Measurements from ENCODE around the gene LPO.

LPO gene

DNA sequence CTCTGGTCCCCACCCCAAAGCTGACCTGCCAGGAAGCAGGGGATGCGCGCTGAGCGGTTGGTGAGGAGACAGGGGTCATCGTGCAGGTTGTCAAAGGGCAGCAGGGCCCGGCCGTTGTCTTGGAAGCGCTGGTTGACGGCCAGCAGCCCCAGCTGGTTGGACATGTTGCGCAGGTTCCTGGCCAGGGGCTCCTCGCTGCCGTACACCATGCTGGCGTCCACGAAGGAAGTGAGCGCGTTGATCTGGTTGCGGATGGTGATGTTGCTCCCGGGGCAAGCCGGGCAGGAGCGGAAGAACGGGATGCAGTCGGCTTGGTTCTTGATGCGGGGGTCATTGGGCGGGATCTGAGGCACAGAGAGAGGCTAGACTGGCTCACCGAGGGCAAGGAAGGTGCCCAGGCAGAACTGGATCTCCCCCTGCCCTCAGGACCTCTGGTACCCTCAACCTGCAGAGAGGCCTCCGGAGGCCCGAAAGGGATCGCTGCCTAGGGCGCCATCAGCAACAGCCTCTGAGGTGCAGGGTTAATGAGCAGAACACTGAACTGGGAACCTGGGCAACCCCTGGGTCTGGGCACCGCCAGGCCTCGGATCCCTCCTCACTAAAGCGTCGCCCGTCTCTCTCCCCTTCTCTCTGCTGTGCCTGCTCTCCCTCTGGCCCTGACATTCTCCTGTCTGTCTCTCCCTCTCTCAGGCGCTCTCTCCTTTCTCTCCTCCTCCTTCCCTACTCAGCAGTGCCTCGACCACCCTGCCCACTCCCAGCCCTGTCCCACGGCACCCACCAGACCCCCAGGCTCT is 39.6 kb downstream of the LPO start:
- no peak for DNase-seq (ENCODE audit: low spot score)

DNA sequence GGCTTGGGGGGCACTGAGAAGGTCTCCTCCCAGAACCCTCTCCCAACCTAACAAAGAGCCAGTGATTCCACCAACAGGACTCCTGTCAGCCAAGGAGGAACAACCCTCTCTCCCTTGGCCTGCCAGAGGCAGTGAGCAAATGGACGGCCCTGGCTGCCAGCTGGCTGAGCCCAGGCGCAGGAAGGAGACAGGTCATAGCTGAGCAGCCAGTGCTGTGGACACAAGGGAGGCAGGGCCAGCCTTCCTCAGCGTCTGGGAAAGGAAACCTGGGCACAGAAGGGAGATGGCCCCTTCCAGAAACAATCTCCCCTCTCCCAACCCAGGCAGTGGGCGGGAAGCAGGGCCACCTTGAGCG is 40.3 kb downstream of the LPO start:
- DNase-seq (ENCODE audit: low spot score) = no peak

DNA sequence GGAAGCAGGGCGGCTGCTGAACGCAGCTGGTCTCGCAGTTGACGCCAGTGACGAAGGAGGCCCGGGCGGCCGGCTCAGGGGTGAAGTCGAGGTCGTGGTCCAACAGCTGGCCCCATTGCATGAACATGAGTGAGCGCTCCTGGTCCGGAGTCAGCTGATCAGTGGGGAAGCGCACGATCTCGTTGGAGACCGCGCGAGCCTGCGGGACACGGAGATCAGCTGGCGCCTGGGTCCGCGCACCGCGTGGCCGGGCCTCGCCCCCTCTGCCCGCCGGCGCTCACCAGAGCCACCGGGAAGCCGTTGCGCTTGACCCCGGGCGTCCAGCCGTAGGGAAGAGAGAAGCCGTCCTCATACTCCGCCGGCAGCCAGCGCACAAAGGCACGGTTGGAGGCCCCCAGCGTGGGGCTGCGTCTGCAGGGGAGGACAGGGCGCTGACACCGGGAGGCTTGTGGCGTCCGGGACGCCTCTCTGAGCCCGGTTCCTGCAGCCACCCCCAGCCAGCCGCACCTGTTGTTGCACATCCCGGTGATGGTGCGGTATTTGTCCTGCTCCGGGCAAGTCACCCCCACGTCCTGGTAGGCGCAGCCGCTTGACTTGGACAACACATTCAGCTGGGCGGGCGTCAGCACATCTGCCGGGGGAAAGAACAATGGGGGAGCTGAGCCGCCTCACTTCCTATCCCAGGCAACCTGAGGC is 40.8 kb downstream of the LPO start:
- DNase-seq (ENCODE audit: low spot score) = no peak

GRCh38 chr17:58279736-58280479 is 41.5 kb downstream of the LPO start:
- no peak for DNase-seq (ENCODE audit: low spot score)

DNA sequence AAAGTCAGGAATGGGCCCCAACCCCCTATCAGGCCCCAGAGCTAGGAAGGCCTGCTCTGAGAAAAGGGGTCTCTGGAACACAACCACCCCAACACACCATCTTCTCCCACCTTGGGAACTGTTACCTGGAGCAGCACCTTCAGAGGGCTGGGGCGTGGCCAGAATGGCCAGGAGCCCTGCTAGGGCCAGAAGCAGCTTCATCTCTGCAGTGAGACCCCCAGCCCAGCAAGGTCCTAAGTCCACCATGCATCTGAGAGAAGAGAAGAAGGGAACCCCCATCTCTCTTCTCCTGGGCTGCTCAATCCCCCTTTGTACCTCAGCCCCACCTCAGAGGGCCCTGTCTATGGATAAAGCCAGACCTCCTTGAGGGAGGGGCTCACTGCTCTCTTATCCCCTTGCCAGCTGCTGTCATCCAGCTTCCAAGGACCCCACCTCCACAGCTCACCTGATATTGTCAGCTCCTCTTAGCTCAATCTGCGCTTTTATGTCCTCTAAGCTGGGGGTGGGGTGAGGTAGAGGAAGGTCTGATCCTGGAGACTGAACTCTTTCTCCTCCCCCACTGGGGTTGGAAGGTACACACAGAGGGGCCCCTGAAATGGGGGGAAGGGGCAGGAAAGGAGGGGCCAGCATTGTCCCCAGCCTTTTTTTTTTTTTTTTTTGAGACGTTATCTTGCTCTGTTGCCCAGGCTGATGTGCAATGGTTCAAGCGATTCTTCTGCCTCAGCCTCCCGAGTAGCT is 42.3 kb downstream of the LPO start, which contains the start of gene MPO:
MPO (minus strand) TSS at position 456 of the 738 bp plus-strand sequence; CDS start at position 279, 177 bp downstream.
- no peak for DNase-seq (ENCODE audit: low spot score)

- no peak for DNase-seq (ENCODE audit: low spot score)
Measured at GRCh38 chr17:58281511-58282011, 43.2 kb downstream of the LPO start.

DNA sequence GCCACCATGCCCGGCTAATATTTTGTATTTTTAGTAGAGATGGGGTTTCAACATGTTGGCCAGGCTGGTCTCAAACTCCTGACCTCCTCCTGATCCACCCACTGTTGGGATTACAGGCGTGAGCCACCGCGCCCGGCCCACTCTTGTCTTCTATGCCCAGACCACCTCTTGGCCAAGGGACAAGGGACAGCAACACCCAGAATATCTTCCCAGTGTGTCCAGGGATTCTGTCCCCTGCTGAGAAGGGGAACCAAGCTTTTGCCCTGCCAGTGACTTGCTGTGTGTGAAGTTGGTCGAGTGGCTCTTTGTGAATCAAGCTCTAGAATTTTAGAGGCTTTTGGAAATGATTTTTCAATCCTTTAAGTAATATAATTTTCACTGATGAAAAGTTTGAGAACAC is 44.1 kb downstream of the LPO start:
- no peak for DNase-seq (ENCODE audit: low spot score)

DNA sequence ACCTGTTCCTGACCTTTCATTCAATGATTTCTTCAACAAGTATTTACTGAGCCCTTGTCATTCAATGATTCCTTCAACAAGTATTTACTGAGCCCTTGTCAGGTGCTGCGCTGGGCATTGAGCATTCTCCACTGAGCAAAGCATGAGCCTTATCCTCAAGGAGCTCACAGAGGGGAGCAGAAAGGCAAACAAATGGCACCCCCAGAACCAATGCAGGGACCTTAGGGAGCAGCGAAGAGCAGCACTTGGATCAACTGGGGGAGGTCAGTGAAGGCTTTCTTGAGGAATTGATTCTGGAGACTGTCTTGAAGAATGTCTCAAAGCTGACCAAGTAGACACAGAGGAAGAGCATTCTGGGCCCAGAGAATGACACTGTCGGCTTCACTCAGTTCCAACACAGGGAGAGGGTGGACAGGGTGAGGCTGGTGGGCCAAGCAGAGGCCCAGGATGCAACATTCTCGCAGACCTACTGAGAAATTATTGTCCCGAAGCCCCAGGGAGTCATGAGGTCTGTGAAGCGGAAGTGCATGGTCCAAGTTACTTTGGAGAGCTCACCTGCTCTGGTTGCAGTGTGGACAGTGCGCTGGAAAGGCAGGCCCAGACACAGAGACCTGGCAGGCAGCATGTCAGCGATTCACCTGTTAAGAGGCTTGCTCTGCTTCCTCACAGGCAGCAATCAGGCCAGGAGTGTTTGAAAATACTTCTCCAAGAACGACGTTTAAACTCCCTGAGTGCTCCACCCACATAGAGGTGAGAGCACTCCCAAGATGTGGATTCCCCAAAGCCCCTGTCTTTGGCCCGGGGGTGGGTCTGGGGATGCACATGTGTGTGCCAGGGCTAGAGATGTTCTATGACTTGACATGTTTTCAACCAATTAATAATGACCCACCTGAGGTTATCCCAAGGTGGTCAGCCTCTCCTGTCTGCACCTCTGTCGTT is 45.6 kb downstream of the LPO start:
- DNase-seq (ENCODE audit: low spot score) = no peak

DNA sequence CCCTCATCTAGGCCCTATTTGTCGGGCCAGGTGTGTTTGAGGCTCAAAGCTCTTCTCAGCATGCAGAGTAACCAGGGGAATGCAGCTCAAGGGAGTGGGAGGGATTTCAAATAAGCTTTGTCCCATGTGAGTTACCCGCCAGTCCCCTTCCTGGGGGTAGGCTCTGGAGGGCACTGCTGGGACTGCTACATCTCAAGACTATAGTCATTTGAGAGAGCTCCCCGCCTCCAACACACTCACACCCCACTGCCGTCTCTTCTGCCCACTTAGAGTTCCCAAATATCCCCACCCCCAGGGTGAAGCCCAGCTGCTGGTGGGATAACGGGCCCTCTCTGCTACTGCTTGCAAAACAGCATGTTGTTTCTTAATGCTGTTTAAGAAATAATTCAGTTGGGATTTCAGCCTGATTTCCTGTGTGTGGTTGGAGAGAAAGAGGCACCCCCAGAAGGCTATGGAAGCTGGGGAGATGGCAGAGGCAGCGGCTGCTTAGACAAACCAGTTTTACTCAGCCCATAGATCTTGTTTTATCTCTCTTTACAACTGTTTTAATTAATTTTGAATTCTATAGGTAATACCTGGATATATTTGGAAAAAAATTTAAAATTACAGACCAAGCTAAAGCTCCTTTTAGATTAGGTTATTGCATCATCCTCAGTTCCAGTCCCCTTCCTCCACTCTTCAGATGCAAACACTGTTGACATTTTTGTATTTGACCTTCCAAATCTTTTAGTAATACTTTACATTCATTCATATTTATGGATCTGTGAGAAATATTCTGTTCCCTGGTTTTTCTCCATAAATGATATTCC is 46.4 kb downstream of the LPO start:
- DNase-seq (ENCODE audit: low spot score) = no peak

DNA sequence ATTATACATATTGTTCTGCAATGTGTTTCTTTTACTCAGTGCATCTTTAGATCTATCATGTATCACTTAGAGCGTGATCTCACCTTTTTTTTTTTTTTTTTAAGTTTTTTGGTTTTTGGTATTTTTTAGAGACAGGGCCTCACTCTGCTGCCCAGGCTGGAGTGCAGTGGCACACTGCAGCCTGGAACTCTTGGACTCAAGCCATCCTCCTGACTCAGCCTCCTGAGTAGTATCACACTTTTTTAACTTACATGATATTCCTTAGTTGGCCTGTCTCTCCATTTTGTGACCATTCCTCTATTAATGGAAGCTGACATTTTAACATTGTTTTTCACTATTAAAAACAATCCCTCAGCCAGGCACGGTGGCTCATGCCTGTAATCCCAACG is 47.0 kb downstream of the LPO start:
- DNase-seq (ENCODE audit: low spot score) = no peak

- no peak for DNase-seq (ENCODE audit: low spot score)
Measured at GRCh38 chr17:58289869-58290268, 51.5 kb downstream of the LPO start.

DNA sequence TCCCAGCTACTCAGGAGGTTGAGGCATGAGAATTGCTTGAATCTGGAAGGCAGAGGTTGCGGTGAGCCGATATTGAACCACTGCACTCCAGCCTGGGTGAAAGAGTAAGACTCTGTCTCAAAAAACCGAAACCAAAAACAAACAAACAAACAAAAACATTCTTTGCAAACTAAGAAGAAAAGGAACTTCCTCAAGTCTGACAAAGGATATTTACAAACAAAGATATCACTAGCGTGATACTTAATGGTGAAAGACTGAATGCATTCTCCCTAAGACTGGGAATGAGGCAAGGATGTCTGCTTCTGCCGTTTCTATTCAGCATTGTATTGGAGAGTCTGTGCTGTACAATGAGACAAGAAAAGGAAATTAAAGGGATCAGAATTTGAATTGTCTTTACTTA is 52.9 kb downstream of the LPO start:
- DNase-seq (ENCODE audit: low spot score) = no peak

DNA sequence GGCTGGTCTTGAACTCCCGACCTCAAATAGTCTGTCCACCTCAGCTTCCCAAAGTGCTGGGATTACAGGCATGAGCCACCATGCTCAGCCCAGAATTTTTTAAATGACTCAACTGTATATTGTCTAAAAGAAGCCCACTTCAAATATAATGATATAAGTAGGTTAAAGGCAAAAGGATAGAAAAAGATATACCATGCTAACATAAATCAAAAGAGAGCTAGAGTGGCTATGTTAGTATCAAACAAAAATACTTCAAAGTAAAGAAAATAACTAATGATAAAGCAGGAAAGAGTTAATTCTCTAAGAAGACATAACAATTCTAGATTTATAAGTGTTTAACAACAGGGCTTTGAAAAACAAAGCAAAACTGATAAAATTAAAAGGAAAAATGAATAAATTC is 55.6 kb downstream of the LPO start:
- DNase-seq (ENCODE audit: low spot score) = no peak

- no peak for DNase-seq (ENCODE audit: low spot score)
Measured at GRCh38 chr17:58300336-58300735, 62.0 kb downstream of the LPO start.

GRCh38 chr17:58301504-58302150 is 63.2 kb downstream of the LPO start:
- no peak for DNase-seq (ENCODE audit: low spot score)

- DNase-seq (ENCODE audit: low spot score) = no peak
Measured at GRCh38 chr17:58302171-58302918, 64.0 kb downstream of the LPO start.

DNA sequence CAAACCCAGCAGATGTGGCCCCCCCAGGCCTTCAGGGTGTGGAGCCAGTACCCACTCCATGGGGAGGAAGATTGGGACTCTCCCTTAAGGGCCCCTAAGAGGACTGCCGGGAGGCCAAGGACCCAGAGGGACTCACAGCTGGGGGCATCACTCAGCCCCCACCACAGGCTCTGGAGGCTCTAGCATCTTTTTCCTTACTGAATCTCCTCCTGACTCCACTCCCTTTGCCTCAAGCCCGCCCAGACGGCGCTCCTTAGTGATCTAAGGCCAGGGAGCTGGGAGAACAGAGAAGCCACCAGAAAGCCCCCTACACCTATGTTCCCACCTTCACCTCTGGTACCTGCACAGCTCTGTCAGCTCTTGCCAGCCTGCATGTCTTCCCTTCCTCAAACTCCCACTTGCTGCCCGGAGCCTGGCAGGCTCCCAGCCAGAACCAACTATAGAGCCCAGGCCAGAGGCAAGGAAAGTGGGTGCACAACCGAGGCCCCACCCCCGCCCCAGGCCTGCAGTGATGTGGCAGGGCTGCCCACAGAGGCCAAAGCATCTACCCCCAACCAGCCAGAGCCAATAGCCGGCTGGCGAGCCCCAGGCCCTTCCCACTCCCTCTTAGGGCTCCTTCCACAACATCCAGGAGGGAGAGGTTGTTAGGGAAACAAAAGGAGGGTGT is 64.7 kb downstream of the LPO start:
- DNase-seq (ENCODE audit: low spot score) = no peak

All from Ammon's horn (tissue), 1 donor.